ENCODE results near the gene GOPC.

Gene GOPC

GRCh38 chr6:117592983-117593759 is 9.1 kb downstream of the GOPC start:
- 86 to 100% methylated on average over 2 of the region's 3 CpGs for WGBS, 2 experiments (ENCODE audit: insufficient coverage in 2 of 2)
- no peak overlapping the region for H3K4me3 ChIP-seq (ENCODE audit: extremely low read depth, insufficient read depth, low read length, poor library complexity, severe bottlenecking)
- no peak overlapping the region for H3K27ac ChIP-seq (ENCODE audit: low read depth, low read length, severe bottlenecking)

GRCh38 chr6:117591405-117591804 is 10.9 kb downstream of the GOPC start:
- H3K4me1 ChIP-seq (ENCODE audit: control insufficient read depth, insufficient read depth, low read length, poor library complexity, severe bottlenecking): no peaks in the 10 kb centered on the region
- 75 to 89% methylated on average over 1 of the region's 3 CpGs for WGBS, 2 experiments (ENCODE audit: insufficient coverage in 2 of 2)
- H3K9me3 ChIP-seq (ENCODE audit: control insufficient read depth, low read length): no peaks in the 10 kb centered on the region
- H3K27ac ChIP-seq (ENCODE audit: low read depth, low read length, severe bottlenecking): no peak overlapping the region
- no peak overlapping the region for H3K4me3 ChIP-seq (ENCODE audit: extremely low read depth, insufficient read depth, low read length, poor library complexity, severe bottlenecking)
- peaks cover 45% of the 10 kb centered on the region for H3K36me3 ChIP-seq (ENCODE audit: control insufficient read depth, insufficient read depth, low read length)

More at GRCh38 chr6:117592983-117593759, 9.1 kb downstream of the GOPC start:
- Histone ChIP-seq H3K4me1 (ENCODE audit: control insufficient read depth, insufficient read depth, low read length, poor library complexity, severe bottlenecking) (no peaks in the 10 kb centered on the region), H3K36me3 (ENCODE audit: control insufficient read depth, insufficient read depth, low read length) (peaks cover 50% of the 10 kb centered on the region), H3K9me3 (ENCODE audit: control insufficient read depth, low read length) (peaks cover 8% of the 10 kb centered on the region)

GRCh38 chr6:117590447-117590846 is 11.9 kb downstream of the GOPC start:
- no peaks in the 10 kb centered on the region for H3K4me1 ChIP-seq (ENCODE audit: control insufficient read depth, insufficient read depth, low read length, poor library complexity, severe bottlenecking)
- H3K27ac ChIP-seq (ENCODE audit: low read depth, low read length, severe bottlenecking): no peak overlapping the region
- no peaks in the 10 kb centered on the region for H3K9me3 ChIP-seq (ENCODE audit: control insufficient read depth, low read length)
- no peak overlapping the region for H3K4me3 ChIP-seq (ENCODE audit: extremely low read depth, insufficient read depth, low read length, poor library complexity, severe bottlenecking)
- WGBS, 2 experiments (ENCODE audit: insufficient coverage in 2 of 2): 94 to 95% methylated on average over 2 to 4 of the region's 5 CpGs
- H3K36me3 ChIP-seq (ENCODE audit: control insufficient read depth, insufficient read depth, low read length): peaks cover 43% of the 10 kb centered on the region

GRCh38 chr6:117585647-117586046 is 16.7 kb downstream of the GOPC start:
- no peaks in the 10 kb centered on the region for H3K4me1 ChIP-seq (ENCODE audit: control insufficient read depth, insufficient read depth, low read length, poor library complexity, severe bottlenecking)
- no peak overlapping the region for H3K27ac ChIP-seq (ENCODE audit: low read depth, low read length, severe bottlenecking)
- peaks cover 59% of the 10 kb centered on the region for H3K36me3 ChIP-seq (ENCODE audit: control insufficient read depth, insufficient read depth, low read length)
- no peaks in the 10 kb centered on the region for H3K9me3 ChIP-seq (ENCODE audit: control insufficient read depth, low read length)
- no peak overlapping the region for H3K4me3 ChIP-seq (ENCODE audit: extremely low read depth, insufficient read depth, low read length, poor library complexity, severe bottlenecking)

GRCh38 chr6:117574198-117574597 is 28.1 kb downstream of the GOPC start:
- WGBS, 2 experiments (ENCODE audit: insufficient coverage in 2 of 2): 86 to 89% methylated on average over 1 of the region's 4 CpGs
- Histone ChIP-seq H3K4me3 (ENCODE audit: extremely low read depth, insufficient read depth, low read length, poor library complexity, severe bottlenecking) (no peak overlapping the region), H3K27ac (ENCODE audit: low read depth, low read length, severe bottlenecking) (no peak overlapping the region), H3K36me3 (ENCODE audit: control insufficient read depth, insufficient read depth, low read length) (peaks cover 48% of the 10 kb centered on the region), H3K9me3 (ENCODE audit: control insufficient read depth, low read length) (no peaks in the 10 kb centered on the region), H3K4me1 (ENCODE audit: control insufficient read depth, insufficient read depth, low read length, poor library complexity, severe bottlenecking) (no peaks in the 10 kb centered on the region)

DNA sequence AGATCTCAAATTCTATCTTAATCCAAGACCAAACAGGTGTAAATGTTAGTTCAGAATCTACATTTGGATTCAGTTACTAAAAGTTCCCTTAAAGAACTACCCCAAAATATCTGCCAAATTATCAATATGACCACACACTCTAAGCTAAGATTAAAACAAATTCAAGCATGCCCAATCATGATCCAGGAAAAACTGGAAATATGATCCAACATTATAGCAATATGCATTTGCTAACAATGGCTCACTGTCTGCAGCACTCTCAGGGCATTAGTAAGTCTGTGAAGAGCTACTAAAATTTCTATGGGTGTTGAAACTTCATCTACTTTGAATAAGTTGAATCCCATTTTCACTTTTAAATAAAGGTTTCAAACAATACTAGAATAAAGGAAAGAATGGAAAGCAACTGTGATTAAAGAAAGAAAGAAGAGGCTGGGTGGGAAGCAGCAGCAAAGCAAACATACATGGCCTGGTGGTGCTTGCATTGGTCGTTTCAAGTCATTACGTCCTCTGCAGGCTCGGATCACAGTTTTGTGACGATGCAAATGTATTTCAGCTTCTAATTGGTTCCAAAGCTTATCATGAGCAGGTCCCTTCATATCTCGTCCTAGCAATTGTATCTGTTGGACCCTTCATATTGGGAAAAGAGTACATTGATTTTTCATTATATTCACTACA is 29.2 kb downstream of the GOPC start:
- H3K27ac ChIP-seq (ENCODE audit: low read depth, low read length, severe bottlenecking): no peak overlapping the region
- H3K36me3 ChIP-seq (ENCODE audit: control insufficient read depth, insufficient read depth, low read length): peaks cover 53% of the 10 kb centered on the region
- H3K4me1 ChIP-seq (ENCODE audit: control insufficient read depth, insufficient read depth, low read length, poor library complexity, severe bottlenecking): no peaks in the 10 kb centered on the region
- H3K4me3 ChIP-seq (ENCODE audit: extremely low read depth, insufficient read depth, low read length, poor library complexity, severe bottlenecking): no peak overlapping the region
- H3K9me3 ChIP-seq (ENCODE audit: control insufficient read depth, low read length): no peaks in the 10 kb centered on the region
- 91 to 94% methylated on average over 4 to 5 of the region's 5 CpGs for WGBS, 2 experiments (ENCODE audit: insufficient coverage in 2 of 2)

DNA sequence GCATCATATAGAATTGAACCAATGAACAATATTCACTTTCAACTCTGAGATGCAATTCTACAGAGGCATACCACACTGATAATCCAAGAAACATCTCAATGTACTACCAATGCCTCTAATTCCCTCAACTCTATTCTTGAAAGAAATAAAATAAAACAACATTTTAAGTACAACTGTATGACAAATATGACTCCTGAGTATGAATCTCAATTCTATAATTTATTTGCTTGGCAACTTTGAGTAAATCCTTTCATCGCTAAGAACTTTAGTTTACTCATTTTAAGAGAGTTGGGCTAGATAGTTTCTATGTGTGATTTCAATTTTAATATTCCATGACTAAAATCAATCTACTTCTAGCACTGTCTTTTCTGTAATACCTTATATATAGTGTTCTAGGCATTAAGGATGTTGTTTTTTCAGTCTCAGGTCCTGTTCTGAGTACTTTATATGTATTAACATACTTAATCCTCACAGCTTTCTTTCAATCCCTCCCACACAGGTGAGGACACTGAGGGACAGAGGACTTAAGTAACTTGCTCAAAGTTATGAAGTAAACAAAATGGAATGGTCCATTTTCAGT is 33.4 kb downstream of the GOPC start:
- Histone ChIP-seq H3K27ac (ENCODE audit: low read depth, low read length, severe bottlenecking) (no peak overlapping the region), H3K36me3 (ENCODE audit: control insufficient read depth, insufficient read depth, low read length) (peaks cover 55% of the 10 kb centered on the region), H3K9me3 (ENCODE audit: control insufficient read depth, low read length) (no peaks in the 10 kb centered on the region), H3K4me3 (ENCODE audit: extremely low read depth, insufficient read depth, low read length, poor library complexity, severe bottlenecking) (no peak overlapping the region), H3K4me1 (ENCODE audit: control insufficient read depth, insufficient read depth, low read length, poor library complexity, severe bottlenecking) (no peaks in the 10 kb centered on the region)
- WGBS, 2 experiments (ENCODE audit: insufficient coverage in 2 of 2): no CpG with 5 or more reads among the region's 1 CpG

- Histone ChIP-seq H3K4me3 (ENCODE audit: extremely low read depth, insufficient read depth, low read length, poor library complexity, severe bottlenecking) (no peak overlapping the region), H3K27ac (ENCODE audit: low read depth, low read length, severe bottlenecking) (no peak overlapping the region), H3K4me1 (ENCODE audit: control insufficient read depth, insufficient read depth, low read length, poor library complexity, severe bottlenecking) (no peaks in the 10 kb centered on the region), H3K36me3 (ENCODE audit: control insufficient read depth, insufficient read depth, low read length) (peaks cover 53% of the 10 kb centered on the region), H3K9me3 (ENCODE audit: control insufficient read depth, low read length) (no peaks in the 10 kb centered on the region)
- 80 to 100% methylated on average over 1 of the region's 2 CpGs for WGBS, 2 experiments (ENCODE audit: insufficient coverage in 2 of 2)
These were observed 34.1 kb downstream of the GOPC start for GRCh38 chr6:117568247-117568646.

DNA sequence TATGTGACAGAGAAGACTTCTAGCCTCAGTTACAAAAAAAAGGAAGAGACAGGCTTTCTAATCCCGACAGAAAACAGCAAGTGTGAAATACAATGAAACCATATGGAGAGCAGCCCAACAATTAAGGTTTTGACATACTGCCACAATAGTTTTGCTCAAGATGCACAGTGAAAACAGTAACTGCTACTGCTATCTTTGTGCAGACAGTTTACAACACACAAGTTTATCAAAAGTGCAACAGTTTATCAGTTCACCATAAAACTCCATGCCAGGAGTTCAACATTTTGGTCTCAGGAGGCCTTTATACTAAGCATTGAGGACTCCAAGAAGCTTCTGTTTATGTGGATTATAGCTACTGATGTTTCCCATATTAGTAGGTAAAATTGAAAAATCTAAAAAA is 37.6 kb downstream of the GOPC start:
- Histone ChIP-seq H3K36me3 (ENCODE audit: control insufficient read depth, insufficient read depth, low read length) (peaks cover 48% of the 10 kb centered on the region), H3K9me3 (ENCODE audit: control insufficient read depth, low read length) (no peaks in the 10 kb centered on the region), H3K4me3 (ENCODE audit: extremely low read depth, insufficient read depth, low read length, poor library complexity, severe bottlenecking) (no peak overlapping the region), H3K27ac (ENCODE audit: low read depth, low read length, severe bottlenecking) (no peak overlapping the region), H3K4me1 (ENCODE audit: control insufficient read depth, insufficient read depth, low read length, poor library complexity, severe bottlenecking) (peaks cover 11% of the 10 kb centered on the region)
- WGBS, 2 experiments (ENCODE audit: insufficient coverage in 2 of 2): 80 to 100% methylated on average over 1 of the region's 1 CpG

- H3K36me3 ChIP-seq (ENCODE audit: control insufficient read depth, insufficient read depth, low read length): peaks cover 24% of the 10 kb centered on the region
- H3K9me3 ChIP-seq (ENCODE audit: control insufficient read depth, low read length): no peaks in the 10 kb centered on the region
- H3K27ac ChIP-seq (ENCODE audit: low read depth, low read length, severe bottlenecking): peak overlapping the region; percentile 7
- no peak overlapping the region for H3K4me3 ChIP-seq (ENCODE audit: extremely low read depth, insufficient read depth, low read length, poor library complexity, severe bottlenecking)
- H3K4me1 ChIP-seq (ENCODE audit: control insufficient read depth, insufficient read depth, low read length, poor library complexity, severe bottlenecking): peaks cover 11% of the 10 kb centered on the region
- WGBS, 2 experiments (ENCODE audit: insufficient coverage in 2 of 2): 73 to 90% methylated on average over 2 of the region's 3 CpGs
These were observed 41.2 kb downstream of the GOPC start for GRCh38 chr6:117561128-117561527.

- no peaks in the 10 kb centered on the region for H3K9me3 ChIP-seq (ENCODE audit: control insufficient read depth, low read length)
- H3K4me3 ChIP-seq (ENCODE audit: extremely low read depth, insufficient read depth, low read length, poor library complexity, severe bottlenecking): no peak overlapping the region
- no peak overlapping the region for H3K27ac ChIP-seq (ENCODE audit: low read depth, low read length, severe bottlenecking)
- 89 to 100% methylated on average over 1 to 3 of the region's 4 CpGs for WGBS, 2 experiments (ENCODE audit: insufficient coverage in 2 of 2)
- H3K36me3 ChIP-seq (ENCODE audit: control insufficient read depth, insufficient read depth, low read length): peaks cover 18% of the 10 kb centered on the region
- peaks cover 18% of the 10 kb centered on the region for H3K4me1 ChIP-seq (ENCODE audit: control insufficient read depth, insufficient read depth, low read length, poor library complexity, severe bottlenecking)
These were observed 43.0 kb downstream of the GOPC start for GRCh38 chr6:117559299-117559698.
